ENCODE data around the gene RSL24D1. TPM values are rescaled to one million over a fixed set of nuclear protein-coding genes. Genes with fewer than 3 reads are reported as not detected.

RSL24D1 gene
- total and polyA plus RNA-seq, 2 donors from 2014 or later = 52.7 to 60.4 TPM

DNA sequence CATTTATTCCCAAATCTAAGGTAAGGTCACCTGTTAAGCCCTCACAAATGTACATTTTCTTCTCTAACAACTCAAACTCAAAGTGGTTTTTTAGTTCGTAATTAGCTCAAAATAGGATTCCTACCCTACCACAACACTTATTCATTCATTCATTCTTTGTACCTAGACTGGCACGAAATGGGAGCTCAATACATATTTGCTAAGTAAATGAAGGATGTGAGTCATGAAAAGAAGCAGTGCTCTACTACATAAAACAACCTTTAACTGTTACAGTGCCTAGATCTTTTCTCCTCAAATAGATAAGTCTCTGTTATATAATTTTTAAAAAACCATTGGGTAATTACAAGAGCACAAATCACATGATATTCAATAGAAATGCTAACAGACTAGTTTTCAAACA is 13.1 kb downstream of the RSL24D1 start:
- FAIRE-seq = no peak
- H3K4me1 ChIP-seq (ENCODE audit: control insufficient read depth in 2 of 3, insufficient read depth in 2 of 3, low read depth in 1 of 3, low read length in 3 of 3) = no peaks in the 10 kb centered on the region
- no peak overlapping the region for H3K4me3 ChIP-seq (ENCODE audit: low read length in 3 of 3)
- no peaks in the 10 kb centered on the region for H3K27me3 ChIP-seq (ENCODE audit: control insufficient read depth, insufficient read depth, low read length)
- intact Hi-C loops (cut with DNase I) = no loop called here
- H3K27ac ChIP-seq (ENCODE audit: low read depth in 2 of 2, low read length in 2 of 2) = no peak overlapping the region
- no peaks in the 10 kb centered on the region for H3K9me3 ChIP-seq (ENCODE audit: control insufficient read depth in 2 of 3, insufficient read depth in 1 of 3, low read length in 3 of 3)
- no peak for DNase-seq
- H3K36me3 ChIP-seq (ENCODE audit: control insufficient read depth in 2 of 3, insufficient read depth in 3 of 3, low read length in 3 of 3) = peaks cover 7 to 37% (median 24%) of the 10 kb centered on the region in 3 donors
- TF ChIP-seq, protein P1, sequence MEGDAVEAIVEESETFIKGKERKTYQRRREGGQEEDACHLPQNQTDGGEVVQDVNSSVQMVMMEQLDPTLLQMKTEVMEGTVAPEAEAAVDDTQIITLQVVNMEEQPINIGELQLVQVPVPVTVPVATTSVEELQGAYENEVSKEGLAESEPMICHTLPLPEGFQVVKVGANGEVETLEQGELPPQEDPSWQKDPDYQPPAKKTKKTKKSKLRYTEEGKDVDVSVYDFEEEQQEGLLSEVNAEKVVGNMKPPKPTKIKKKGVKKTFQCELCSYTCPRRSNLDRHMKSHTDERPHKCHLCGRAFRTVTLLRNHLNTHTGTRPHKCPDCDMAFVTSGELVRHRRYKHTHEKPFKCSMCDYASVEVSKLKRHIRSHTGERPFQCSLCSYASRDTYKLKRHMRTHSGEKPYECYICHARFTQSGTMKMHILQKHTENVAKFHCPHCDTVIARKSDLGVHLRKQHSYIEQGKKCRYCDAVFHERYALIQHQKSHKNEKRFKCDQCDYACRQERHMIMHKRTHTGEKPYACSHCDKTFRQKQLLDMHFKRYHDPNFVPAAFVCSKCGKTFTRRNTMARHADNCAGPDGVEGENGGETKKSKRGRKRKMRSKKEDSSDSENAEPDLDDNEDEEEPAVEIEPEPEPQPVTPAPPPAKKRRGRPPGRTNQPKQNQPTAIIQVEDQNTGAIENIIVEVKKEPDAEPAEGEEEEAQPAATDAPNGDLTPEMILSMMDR (IDR thresholded peaks at IDR 0.05; ENCODE audit: borderline replicate concordance, extremely low read depth, insufficient read depth) = no peak
- H3K9ac ChIP-seq (ENCODE audit: low read length in 3 of 3) = no peak overlapping the region

DNA sequence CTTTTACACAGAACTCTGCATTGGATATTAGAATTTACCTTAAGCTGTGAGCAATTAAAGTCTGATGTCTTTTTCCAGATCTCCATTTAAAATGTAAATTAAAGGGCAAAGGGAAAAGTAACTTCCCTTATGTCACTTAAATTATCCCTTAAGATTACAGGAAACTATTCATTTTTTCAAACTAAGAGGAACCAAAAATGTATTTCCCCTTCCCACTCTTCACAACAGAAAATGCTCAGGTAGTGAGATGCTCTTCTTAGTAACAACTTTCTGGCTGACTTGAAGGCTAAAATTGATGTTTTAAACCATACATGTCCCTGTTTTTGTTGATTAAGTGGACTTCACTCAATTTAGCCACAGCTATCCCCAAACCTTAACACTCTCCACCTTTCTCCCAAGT is 17.6 kb downstream of the RSL24D1 start:
- no peak overlapping the region for H3K9ac ChIP-seq (ENCODE audit: low read length in 3 of 3)
- TF ChIP-seq, protein P1 (IDR thresholded peaks at IDR 0.05; ENCODE audit: borderline replicate concordance, extremely low read depth, insufficient read depth) = no peak
- no peaks in the 10 kb centered on the region for H3K9me3 ChIP-seq (ENCODE audit: control insufficient read depth in 2 of 3, insufficient read depth in 1 of 3, low read length in 3 of 3)
- H3K4me1 ChIP-seq (ENCODE audit: control insufficient read depth in 2 of 3, insufficient read depth in 2 of 3, low read depth in 1 of 3, low read length in 3 of 3) = no peaks in the 10 kb centered on the region
- H3K27ac ChIP-seq (ENCODE audit: low read depth in 2 of 2, low read length in 2 of 2) = no peak overlapping the region
- H3K27me3 ChIP-seq (ENCODE audit: control insufficient read depth, insufficient read depth, low read length) = no peaks in the 10 kb centered on the region
- DNase-seq = no peak
- H3K36me3 ChIP-seq (ENCODE audit: control insufficient read depth in 2 of 3, insufficient read depth in 3 of 3, low read length in 3 of 3) = peaks cover 6 to 23% (median 16%) of the 10 kb centered on the region in 3 donors
- intact Hi-C loops (cut with DNase I) = no loop called here
- FAIRE-seq = no peak
- H3K4me3 ChIP-seq (ENCODE audit: low read length in 3 of 3) = no peak overlapping the region

DNA sequence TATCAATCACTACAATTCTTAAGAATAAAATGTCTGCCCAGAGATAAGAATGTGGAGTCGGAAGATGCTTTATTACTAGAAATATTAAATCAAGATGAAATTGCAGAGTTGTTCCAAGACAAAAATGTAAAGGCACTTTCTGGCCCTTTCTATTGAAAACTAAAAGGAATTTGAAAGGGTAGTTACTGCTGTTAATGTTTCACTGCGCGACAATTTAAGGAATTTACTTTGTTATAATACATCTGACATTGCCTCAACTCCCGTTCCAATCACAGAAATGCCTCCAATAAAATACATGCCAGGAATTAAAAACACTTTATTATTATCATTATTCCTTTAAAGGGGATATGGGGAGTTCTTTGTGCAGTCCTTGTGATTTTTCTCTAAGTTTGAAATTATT is 26.4 kb downstream of the RSL24D1 start:
- FAIRE-seq = no peak

More for the DNA sequence above, 26.4 kb downstream of the RSL24D1 start:
- Histone ChIP-seq H3K4me3 (ENCODE audit: low read length in 3 of 3) (no peak overlapping the region), H3K9me3 (ENCODE audit: control insufficient read depth in 2 of 3, insufficient read depth in 1 of 3, low read length in 3 of 3) (no peaks in the 10 kb centered on the region), H3K27ac (ENCODE audit: low read depth in 2 of 2, low read length in 2 of 2) (no peak overlapping the region), H3K4me1 (ENCODE audit: control insufficient read depth in 2 of 3, insufficient read depth in 2 of 3, low read depth in 1 of 3, low read length in 3 of 3) (no peaks in the 10 kb centered on the region), H3K27me3 (ENCODE audit: control insufficient read depth, insufficient read depth, low read length) (no peaks in the 10 kb centered on the region), H3K9ac (ENCODE audit: low read length in 3 of 3) (no peak overlapping the region), H3K36me3 (ENCODE audit: control insufficient read depth in 2 of 3, insufficient read depth in 3 of 3, low read length in 3 of 3) (no peaks in the 10 kb centered on the region)
- peak in 2 of 5 donors; percentile 34 to 53 for DNase-seq
- intact Hi-C loops (cut with DNase I) = no loop called here
- TF ChIP-seq, protein P1 (IDR thresholded peaks at IDR 0.05; ENCODE audit: borderline replicate concordance, extremely low read depth, insufficient read depth) = no peak

Data from kidney (tissue), 14 donors.